Measurements from ENCODE around the gene MTMR10.
A peak's percentile ranks its signal among the peaks of the same experiment; 100 is the strongest.

The MTMR10 gene

DNA sequence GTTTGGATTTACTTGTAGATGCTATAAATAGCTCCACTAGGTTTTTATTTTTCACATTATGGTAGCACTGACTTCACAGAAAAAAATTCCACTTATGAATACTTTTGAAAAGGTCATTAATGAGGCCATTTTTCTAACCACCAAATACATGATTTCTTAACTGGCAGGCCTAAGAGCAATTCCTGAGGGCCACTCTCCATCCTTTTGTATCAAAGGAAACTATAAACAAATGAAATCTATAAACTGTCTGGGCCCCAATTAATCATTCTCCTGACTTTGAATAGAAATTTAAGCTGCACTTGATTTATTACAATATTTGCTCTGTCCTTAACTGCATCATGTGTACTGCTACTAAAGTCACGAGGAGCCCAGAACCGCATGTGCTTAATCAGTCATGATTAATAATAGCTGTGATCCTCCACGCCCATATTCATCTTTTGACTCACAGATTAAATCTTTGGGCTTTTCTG, 25.1 kb upstream of the MTMR10 start:
- H4K20me1 ChIP-seq (ENCODE audit: insufficient read depth, low read length), result no peaks in the 10 kb centered on the region
- no peaks in the 10 kb centered on the region for H3F3A ChIP-seq (ENCODE audit: insufficient read depth, low read length)
- TF ChIP-seq EZH2 (IDR thresholded peaks at IDR 0.05; ENCODE audit: borderline replicate concordance, low read length), result no peak
- TF ChIP-seq, protein P1, sequence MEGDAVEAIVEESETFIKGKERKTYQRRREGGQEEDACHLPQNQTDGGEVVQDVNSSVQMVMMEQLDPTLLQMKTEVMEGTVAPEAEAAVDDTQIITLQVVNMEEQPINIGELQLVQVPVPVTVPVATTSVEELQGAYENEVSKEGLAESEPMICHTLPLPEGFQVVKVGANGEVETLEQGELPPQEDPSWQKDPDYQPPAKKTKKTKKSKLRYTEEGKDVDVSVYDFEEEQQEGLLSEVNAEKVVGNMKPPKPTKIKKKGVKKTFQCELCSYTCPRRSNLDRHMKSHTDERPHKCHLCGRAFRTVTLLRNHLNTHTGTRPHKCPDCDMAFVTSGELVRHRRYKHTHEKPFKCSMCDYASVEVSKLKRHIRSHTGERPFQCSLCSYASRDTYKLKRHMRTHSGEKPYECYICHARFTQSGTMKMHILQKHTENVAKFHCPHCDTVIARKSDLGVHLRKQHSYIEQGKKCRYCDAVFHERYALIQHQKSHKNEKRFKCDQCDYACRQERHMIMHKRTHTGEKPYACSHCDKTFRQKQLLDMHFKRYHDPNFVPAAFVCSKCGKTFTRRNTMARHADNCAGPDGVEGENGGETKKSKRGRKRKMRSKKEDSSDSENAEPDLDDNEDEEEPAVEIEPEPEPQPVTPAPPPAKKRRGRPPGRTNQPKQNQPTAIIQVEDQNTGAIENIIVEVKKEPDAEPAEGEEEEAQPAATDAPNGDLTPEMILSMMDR (IDR thresholded peaks at IDR 0.05; ENCODE audit: low read length), result no peak
- no peak overlapping the region for H3K9ac ChIP-seq (ENCODE audit: low read length)
- no peak overlapping the region for H3K27ac ChIP-seq (ENCODE audit: low read depth, low read length, poor library complexity, severe bottlenecking)
- no peaks in the 10 kb centered on the region for H3K79me2 ChIP-seq (ENCODE audit: insufficient read depth, low read length)
- no peaks in the 10 kb centered on the region for H3K27me3 ChIP-seq (ENCODE audit: insufficient read depth, low read length)
- H3K9me3 ChIP-seq (ENCODE audit: low read length), result no peaks in the 10 kb centered on the region
- no peak overlapping the region for H3K4me3 ChIP-seq (ENCODE audit: low read depth, low read length, poor library complexity, severe bottlenecking)
- H2AFZ ChIP-seq (ENCODE audit: low read length), result no peak overlapping the region
- no peaks in the 10 kb centered on the region for H3K9me2 ChIP-seq (ENCODE audit: low read depth, low read length)
- no peak overlapping the region for H3K4me2 ChIP-seq (ENCODE audit: low read length)
- no peaks in the 10 kb centered on the region; the same call in 1 of the 2 replicates for H3K36me3 ChIP-seq (ENCODE audit: insufficient read depth, low read length)
- H3K4me1 ChIP-seq (ENCODE audit: insufficient read depth, low read length, severe bottlenecking), result peaks cover 16% of the 10 kb centered on the region

DNA sequence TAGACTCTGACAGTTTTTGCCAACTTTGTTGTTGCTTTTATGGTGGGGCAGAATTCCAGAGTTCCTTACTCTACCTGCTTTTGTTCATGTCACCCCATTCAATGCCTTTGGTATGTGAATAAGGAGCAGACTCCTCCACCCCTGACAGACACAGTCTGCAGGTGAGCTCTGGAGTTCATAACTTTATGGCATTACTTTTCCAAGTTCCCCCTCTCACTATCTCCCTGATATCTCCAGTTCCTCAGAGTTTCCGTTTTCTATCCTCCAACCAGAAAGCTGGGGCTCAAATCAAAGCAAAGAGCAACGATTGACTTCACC, 23.1 kb upstream of the MTMR10 start:
- no peak overlapping the region for H3K9ac ChIP-seq (ENCODE audit: low read length)
- H4K20me1 ChIP-seq (ENCODE audit: insufficient read depth, low read length), result no peaks in the 10 kb centered on the region
- H3K9me2 ChIP-seq (ENCODE audit: low read depth, low read length), result no peaks in the 10 kb centered on the region
- TF ChIP-seq, protein P1 (IDR thresholded peaks at IDR 0.05; ENCODE audit: low read length), result no peak
- no peak for TF ChIP-seq EZH2 (IDR thresholded peaks at IDR 0.05; ENCODE audit: borderline replicate concordance, low read length)
- peak overlapping the region; percentile 70 for H3K27ac ChIP-seq (ENCODE audit: low read depth, low read length, poor library complexity, severe bottlenecking)
- peak overlapping the region; percentile 19; the same call in 1 of the 2 replicates for H3K4me2 ChIP-seq (ENCODE audit: low read length)
- H3K4me3 ChIP-seq (ENCODE audit: low read depth, low read length, poor library complexity, severe bottlenecking), result no peak overlapping the region
- no peaks in the 10 kb centered on the region for H3K9me3 ChIP-seq (ENCODE audit: low read length)
- H3K4me1 ChIP-seq (ENCODE audit: insufficient read depth, low read length, severe bottlenecking), result peaks cover 16% of the 10 kb centered on the region
- no peaks in the 10 kb centered on the region for H3F3A ChIP-seq (ENCODE audit: insufficient read depth, low read length)
- H3K27me3 ChIP-seq (ENCODE audit: insufficient read depth, low read length), result no peaks in the 10 kb centered on the region
- no peaks in the 10 kb centered on the region for H3K79me2 ChIP-seq (ENCODE audit: insufficient read depth, low read length)
- H3K36me3 ChIP-seq (ENCODE audit: insufficient read depth, low read length), result no peaks in the 10 kb centered on the region; the same call in 1 of the 2 replicates
- 0 out of 2 replicates have a peak overlapping the region, but pooled peaks have one; percentile 82 for H2AFZ ChIP-seq (ENCODE audit: low read length)

DNA sequence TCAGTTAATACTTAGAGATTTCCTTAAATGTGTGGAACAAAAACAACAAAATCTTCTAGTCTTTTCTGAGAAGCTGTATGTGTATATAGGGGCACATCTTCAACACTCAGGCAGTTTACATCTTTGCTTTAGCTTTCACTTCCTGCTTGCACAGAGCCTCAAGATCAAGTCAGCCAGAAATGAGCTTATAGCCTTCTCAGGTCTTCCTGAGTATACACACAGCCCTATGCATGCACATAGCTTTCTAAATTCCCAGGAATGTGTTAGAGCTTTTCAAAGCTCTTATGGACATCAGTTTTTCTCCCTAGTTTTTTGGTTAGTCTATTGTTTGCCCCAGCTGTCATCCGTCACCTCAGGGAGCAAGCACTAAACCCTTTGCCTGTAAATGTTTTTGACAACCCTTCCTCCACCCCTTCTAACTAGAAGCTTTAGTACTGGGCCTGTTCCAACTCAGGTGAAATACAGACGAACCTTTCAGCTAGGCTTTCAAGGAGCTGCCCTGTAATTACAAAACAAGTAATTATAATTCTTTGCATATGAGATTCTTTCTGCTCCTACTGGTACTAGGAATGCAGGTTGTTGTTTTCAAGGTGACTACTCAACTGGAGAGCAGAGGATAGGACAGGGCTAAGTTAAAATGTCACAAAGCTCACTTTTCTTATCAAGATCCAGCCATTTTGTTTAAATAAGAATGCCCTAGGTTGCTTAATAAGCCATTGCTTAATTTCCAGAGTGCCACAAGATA, 22.6 kb upstream of the MTMR10 start:
- Histone ChIP-seq H3K4me1 (ENCODE audit: insufficient read depth, low read length, severe bottlenecking) (peaks cover 16% of the 10 kb centered on the region), H2AFZ (ENCODE audit: low read length) (peak overlapping the region; percentile 82), H3K27ac (ENCODE audit: low read depth, low read length, poor library complexity, severe bottlenecking) (peak overlapping the region; percentile 70), H3K27me3 (ENCODE audit: insufficient read depth, low read length) (no peaks in the 10 kb centered on the region), H4K20me1 (ENCODE audit: insufficient read depth, low read length) (no peaks in the 10 kb centered on the region), H3K4me2 (ENCODE audit: low read length) (peak overlapping the region; percentile 19; the same call in 1 of the 2 replicates), H3K9ac (ENCODE audit: low read length) (peak overlapping the region; percentile 6; the same call in 1 of the 2 replicates), H3K9me3 (ENCODE audit: low read length) (no peaks in the 10 kb centered on the region), H3K9me2 (ENCODE audit: low read depth, low read length) (no peaks in the 10 kb centered on the region), H3K4me3 (ENCODE audit: low read depth, low read length, poor library complexity, severe bottlenecking) (no peak overlapping the region), H3K36me3 (ENCODE audit: insufficient read depth, low read length) (no peaks in the 10 kb centered on the region; the same call in 1 of the 2 replicates), H3F3A (ENCODE audit: insufficient read depth, low read length) (no peaks in the 10 kb centered on the region), H3K79me2 (ENCODE audit: insufficient read depth, low read length) (no peaks in the 10 kb centered on the region)
- no peak for TF ChIP-seq EZH2 (IDR thresholded peaks at IDR 0.05; ENCODE audit: borderline replicate concordance, low read length)
- TF ChIP-seq, protein P1 (IDR thresholded peaks at IDR 0.05; ENCODE audit: low read length), result no peak

Measured in OCI-LY1 (cell line).